Measurements from ENCODE around the gene ZMYND8. TPM values are rescaled to one million over a fixed set of nuclear protein-coding genes. Genes with fewer than 3 reads are reported as not detected.
"Not testable (repeated sequence)": the region's sequence is repeated elsewhere in the genome, so short reads cannot be mapped to it uniquely, and the experiment has no call there.

Gene ZMYND8
- polyA plus RNA-seq, 5 donors: 32.3 to 50.4 (median 43.4) TPM

DNA sequence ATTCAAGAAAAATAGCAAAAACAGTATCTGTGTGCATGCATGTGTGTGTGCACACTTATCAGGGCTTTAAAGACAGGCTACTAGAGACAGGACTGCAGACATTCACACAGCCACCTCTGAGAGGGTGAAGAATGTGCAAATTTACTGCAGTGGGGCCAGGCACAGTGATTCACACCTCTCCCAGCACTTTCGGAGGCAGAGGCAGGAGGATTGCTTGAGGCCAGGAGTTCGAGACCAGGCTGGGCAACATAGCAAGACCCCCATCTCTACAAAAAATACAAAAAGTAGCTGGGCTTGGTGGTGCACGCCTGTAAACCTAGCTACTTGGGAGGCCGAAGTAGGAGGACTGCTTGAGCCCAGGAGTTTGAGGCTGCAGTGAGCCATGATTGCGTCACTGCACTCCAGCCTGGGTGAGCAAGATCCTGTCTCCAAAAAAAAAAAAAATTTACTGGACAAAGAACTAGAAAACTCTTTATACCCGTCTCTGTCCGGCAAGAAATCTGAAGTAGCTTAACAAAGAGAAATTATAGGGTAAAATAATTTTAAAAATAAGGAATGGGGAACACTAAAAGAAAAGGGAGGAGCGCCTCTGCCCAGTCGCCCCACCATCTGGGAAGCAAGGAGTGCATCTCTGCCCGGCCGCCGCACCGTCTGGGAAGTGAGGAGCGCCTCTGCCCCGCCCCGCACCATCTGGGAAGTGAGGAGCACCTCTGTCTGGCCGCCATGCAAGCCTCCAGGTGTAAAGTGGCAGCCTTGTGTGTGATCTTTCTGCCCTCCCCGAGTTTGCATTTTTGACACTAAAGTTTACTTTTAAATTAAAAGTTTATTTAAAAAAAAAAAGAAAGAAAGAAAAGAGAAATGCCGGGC lies 105.1 kb downstream of the ZMYND8 start:
- DNase-seq: no peak

DNA sequence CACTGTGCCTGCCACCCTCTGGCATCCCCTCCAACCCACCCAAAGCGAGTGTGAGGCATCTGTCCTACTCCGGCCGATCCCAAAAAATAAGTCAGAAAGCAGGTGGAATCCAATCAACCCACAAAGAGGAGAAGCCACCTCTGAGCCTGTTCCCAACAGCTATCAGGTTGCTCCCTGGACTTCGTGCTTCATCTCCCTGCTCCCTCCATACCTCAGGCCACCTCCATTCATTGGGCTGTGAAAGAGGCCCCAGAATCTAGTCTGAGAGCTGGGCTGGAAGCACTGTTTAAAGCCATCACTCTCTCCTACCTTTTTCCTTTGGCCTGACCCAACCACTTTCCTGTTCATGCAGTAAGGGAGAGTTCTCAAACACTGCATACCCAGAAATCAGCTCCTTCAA lies 106.1 kb downstream of the ZMYND8 start:
- no peak for DNase-seq

DNA sequence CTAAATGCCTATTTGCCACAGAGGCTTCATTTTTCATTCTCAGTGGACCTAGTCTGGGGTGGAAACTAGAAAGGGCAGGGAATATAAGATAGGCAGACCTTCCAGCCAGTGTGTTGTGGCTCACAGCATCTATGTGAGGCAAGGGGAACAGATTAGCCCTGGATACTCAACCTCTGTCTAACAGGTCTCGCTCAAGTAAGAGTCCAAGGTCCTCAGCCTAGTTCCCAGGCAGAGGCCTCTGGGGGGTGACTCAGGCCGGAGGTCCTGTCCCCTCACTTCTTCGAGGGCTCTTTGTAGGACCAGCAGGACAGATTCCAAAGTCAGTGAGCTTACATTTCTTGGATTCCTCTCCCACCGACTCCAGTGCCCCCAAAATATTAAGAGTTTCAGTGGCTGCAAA lies 106.6 kb downstream of the ZMYND8 start:
- no peak for DNase-seq

DNA sequence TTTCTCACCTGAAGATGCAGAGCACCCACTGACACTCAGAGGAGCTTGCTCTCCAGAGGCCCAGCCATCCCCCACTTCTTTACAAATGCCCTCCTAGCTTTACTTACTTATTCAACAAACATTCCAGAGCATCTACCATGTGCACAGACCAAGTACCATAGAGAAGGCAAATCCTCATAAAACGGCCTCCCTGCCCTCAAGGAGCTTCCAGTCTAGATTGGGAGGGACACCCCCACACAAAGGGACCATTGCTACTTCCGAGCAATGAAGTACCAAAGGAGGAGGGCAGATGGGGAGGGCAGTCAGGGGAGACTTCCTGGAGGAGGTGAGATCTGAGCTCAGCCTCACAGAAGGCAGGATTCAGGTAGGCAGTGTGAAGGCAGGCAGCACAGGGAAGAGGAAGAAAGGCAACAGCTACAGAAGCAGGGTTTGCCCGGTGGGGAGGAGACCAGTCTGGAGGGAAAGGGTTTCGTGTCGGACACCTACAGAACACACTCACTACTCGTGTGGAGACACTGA lies 108.0 kb downstream of the ZMYND8 start:
- DNase-seq: no peak

DNA sequence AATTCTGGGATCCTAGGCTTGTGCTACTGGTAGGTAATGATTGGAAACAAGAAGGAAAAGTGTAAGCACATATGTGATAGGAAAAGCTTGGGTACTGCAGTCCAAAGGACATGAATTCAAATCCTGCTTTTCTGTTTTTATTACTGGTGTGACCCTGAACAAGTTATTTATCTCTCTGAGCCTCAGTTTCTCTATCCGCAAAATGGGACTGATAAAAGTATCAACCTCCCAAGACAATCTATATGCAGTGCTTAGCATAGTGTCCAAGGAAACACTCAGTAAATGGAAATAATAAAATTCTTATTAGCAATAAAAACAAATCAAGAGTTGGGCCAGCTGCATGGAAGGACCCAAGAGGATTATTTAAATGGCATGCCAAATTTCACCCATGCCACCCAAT lies 108.5 kb downstream of the ZMYND8 start:
- DNase-seq: no peak

DNA sequence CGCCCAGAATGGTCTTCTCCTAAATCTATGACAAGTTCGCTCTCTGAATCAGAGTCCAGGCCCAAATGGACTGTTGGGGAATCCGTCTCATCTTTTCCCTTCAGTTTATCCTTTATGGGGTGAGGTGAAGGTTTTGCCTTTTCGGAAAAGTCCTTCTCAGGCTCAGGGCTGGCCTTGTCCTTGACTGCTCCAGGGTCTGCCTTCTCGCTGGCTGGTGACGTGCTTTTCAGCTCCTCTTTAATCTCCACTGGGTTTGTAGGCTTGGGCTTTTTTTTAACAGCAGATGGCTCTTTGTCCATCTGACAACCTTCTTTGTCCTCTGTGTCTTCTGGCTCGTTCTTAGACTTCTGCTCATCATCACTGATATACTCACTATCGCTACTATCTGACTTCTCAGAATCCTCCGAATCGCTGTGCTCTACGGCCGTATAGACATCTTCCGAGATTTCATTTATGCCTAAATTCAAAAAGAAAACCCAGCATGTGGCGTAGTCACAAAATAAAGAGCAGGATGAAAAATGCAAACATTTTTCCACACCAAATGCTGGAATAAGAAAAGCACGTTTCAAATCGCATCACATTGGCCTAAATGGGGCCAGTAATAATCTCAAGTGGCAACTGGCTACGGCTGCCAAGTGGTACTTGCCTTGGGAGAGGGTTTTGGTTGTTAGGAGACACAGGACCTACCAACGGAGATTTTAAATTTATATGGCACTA lies 110.3 kb downstream of the ZMYND8 start:
- no peak for DNase-seq

DNA sequence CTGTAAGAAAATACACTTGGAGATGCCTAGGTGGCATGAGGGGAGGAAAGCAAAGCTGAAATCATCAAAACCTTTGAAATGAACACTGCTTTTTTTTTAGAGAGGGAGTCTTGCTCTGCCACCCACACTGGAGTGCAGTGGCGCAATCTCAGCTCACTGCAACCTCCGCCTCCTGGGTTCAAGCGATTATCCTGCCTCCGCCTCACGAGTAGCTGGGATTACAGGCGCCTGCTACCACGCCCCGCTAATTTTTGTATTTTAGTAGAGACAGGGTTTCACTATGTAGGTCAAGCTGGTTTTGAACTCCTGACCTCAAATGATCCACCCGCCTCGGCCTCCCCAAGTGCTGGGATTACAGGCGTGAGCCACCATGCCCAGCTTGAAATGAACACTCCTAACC lies 111.3 kb downstream of the ZMYND8 start:
- DNase-seq: not testable (repeated sequence)

DNA sequence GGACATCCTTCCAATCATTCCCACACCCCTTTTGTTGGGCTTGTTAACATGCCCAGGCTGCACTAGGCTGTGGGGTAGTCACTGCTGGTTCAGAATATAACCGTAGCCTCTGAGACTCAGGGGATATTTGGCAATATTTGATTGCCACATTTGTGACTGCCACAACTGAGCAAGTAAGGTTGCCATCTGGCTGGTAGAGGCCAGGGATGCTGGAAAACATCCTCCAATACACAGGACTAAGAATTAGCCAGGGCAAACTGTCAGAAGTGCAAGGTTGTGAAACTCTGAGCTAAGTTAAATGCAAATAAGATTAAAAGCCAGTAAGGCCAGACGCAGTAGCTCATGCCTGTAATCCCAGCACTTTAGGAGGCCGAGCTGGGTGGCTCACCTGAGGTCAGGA lies 112.0 kb downstream of the ZMYND8 start:
- no peak for DNase-seq

DNA sequence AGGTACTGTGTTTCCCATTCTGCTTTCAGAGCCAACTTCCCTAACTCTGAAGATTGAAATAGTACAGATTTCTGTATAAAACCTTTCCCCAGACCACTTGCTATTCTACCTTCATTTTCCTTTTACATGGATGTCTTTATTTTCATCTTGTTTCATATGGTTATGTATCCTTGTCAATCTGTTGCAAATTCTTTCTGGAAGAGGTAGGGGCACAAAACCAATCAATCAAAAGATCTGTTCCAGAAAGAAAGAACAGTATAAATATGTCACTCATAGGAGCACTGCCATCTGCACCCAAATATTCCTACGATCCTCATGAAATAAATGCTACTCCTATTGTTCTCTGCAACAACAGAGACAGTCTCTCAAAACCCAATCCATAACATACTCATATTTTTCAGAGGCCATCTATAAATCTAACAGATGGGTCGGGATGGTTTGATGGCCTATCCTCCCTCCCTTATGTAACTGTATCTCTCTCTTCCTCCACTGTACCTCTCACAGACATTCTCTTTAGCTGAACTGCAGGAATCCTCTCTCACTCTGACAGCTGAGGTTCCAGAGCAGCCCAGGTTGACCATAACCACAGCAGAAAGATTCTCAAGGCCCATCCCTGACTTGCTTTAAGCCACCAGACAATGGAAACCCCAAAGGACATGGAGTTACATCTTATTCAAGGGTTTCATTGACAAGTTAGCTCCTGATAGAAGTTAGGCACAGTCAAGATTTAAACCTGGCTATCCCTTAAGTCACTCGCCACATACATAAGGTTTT lies 112.8 kb downstream of the ZMYND8 start:
- no peak for DNase-seq

DNA sequence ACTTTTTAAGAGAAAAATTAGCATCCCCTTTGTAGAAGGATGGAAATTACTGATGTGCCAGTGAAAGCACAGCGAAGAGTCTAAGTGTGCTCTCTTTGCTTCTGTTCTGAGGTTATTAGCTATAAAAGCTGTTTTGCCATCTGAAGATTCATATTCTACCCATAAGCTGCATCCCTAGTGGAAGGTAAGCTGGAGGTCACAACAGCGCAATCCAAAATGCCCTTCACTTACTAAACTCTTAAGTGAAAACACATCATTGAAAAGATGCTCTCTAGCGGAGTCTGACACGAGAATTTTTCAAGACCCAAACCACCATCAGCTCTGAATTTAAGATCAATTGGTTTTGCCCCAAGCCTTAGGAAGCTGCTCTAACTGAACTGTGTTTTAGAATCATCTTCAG lies 113.5 kb downstream of the ZMYND8 start:
- no peak for DNase-seq

DNA sequence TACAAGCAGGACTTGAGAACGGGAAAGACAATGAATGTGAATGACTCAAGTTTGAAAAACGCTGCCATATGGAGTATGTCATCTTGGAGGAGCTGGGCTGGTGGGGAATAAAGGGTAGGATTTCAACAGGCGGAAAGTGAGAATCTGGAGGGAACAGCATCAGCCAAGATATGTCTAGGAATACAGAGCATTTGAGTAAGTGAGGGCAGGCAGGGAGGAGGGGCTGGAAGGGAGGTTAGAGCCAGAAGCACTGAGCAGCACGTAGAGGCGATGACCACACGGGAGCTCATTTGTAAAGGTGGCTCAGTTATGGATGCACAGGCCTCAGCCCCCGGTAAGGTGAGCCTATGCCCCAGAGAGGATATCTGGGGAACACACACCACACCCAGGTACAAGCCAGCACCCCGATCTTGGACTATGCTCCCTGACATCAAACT lies 115.1 kb downstream of the ZMYND8 start:
- DNase-seq: peak; percentile 70 to 75

DNA sequence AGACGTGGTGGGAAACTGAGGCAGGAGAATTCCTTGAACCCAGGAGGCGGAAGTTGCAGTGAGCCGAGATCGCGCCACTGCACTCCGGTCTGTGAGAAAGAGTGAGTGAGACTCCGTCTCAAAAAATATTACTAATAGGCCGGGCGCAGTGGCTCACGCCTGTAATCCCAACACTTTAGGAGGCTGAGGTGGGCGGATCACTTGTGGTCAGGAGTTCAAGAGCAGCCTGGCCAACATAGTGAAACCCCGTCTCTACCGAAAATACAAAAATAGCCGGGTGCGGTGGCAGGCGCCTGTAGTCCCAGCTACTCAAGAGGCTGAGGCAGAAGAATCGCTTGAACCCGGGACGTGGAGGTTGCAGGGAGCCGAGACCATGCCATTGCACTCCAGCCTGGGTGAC lies 116.4 kb downstream of the ZMYND8 start:
- DNase-seq: not testable (repeated sequence)

DNA sequence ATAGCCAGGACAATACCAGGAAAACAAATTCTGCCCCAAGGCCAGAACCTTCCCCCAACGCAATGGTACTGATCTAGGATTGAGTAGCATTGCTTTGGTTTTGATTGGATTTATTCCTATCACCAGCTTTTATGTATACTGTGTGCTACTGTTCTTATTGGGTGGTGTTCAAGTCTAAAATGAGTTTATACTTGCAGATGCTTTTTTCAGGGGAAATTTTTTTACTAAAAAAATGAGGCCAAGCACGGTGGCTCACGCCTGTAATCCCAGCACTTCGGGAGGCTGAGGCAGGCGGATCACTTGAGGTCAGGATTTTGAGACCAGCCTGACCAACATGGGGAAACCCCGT lies 116.8 kb downstream of the ZMYND8 start:
- DNase-seq: no peak

DNA sequence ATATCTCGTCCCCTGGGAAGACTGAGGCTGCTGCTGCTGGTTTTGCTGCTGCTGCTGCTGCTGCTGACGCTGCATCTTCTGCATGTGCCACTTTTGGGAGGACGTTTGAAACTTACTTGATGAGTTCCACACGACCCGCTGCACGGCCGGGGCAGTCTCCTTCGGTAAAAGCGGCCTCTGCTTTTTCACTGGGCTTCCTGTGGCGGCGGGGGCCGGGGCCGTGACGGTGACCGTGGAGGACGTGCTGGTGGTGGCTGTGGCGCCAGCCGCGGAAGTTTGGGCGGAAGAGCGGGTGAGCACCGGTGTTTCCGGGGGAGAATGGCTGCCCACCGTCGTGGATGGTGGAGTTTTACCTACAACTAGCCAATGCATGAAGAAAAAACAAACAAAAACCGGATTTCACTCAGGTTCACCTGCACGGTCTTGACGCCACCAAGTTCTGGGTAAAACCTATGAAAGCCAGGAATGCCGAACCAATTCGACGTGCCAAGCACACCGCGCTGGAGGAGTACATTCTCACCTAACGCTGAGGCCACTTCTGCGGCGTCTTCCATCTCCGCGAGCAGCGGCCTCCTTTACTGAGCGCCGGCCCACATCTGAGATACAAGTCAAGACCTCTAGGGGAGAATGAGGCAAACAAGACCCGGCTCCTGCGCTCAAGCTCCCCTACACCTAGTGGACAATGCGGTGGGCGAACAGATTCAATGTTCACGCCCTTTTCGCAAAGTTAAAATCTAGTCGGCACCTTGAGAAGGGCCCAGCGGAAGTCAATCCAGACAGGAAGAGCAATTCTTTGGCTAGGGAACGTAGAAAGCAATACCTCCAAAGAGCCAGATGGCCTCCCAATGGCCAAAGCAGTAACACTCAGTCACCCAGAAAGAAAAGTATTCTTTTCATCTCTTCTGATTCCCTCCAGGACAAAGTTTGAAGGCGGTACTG lies 117.5 kb downstream of the ZMYND8 start:
- DNase-seq: no peak

DNA sequence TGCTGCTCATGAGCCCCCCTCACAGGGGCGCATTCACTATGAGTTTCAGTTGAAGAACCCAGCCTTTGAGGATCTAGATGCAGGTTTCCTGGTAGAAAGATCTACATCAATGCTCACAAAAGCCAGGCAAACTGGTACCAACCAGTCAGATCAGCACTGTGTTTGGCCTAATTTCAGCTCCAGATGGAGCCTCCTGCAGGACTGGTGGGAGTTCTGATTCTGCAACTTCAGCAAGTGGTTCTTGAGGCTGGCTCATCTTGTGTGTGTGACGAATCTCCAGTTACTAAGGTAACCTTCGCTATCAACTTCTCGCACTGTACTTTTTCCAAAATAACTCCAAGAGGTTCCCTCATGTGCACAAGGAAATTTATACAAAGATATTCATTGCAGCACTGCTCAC lies 118.8 kb downstream of the ZMYND8 start:
- DNase-seq: no peak

DNA sequence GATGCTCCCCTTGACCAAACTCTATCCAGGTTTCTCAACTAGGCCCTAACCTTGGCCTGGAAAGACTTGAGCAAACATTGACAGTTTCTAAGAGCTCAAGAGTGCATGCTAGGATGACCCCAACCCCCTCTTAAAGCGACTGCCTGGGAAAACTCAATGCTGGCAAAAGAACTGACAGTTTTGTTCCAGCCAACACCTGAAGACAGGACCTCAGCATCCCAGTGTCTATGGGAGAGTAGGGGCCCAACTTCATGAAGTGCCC lies 119.9 kb downstream of the ZMYND8 start:
- DNase-seq: no peak

DNA sequence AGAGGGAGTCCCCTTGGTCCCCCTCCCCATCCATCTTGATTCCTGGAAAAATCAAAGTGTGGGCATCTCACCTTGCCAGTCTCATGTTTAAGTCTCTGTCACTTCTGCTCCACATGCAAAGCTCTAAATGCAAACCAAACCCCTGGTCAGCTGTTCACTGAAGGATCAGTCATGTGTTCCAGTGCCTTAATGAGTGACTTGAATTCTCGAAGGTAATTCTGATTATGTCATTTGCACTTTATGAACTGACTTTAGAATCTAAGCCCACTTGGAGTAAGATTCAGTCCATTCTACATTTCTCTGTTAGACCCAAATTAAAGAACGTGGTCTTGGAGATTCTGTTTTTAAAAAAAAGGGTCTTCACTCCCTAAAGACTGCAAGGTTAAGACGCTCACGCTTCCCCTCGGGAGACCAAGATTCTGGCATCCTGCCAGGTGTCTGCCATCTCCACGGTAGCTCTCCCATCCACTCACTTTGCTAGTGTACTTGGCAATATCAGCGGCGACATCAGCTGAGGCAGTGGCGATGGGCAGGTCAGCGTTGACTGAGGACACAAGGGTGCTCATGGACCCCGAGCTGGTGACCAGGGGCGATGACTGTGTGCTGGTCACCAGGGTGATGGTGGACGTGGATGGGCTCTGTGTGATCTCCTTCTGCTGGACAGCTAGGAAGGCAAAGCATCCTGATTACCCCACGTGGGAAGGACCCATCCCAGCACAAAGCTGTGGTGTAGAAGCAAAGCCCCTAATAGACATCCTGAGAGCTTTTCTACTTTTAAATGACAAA lies 120.5 kb downstream of the ZMYND8 start:
- DNase-seq: no peak

DNA sequence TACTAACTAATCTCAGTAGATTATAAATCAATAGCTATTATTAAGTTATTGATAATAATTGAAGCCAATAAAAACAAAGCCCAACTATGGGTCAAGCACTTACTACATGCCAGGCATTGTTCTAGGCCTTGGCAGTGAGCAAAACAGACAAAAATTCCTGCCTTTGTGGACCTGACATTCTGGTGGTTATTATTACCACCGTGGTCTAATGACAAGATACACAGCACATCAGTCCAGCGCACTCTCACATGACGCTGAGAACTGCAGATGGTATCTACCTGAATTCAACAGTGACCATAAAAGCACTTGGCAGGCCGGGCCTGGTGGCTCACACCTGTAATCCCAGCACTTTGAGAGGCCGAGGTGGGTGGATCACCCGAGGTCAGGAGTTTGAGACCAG lies 121.4 kb downstream of the ZMYND8 start:
- DNase-seq: no peak

DNA sequence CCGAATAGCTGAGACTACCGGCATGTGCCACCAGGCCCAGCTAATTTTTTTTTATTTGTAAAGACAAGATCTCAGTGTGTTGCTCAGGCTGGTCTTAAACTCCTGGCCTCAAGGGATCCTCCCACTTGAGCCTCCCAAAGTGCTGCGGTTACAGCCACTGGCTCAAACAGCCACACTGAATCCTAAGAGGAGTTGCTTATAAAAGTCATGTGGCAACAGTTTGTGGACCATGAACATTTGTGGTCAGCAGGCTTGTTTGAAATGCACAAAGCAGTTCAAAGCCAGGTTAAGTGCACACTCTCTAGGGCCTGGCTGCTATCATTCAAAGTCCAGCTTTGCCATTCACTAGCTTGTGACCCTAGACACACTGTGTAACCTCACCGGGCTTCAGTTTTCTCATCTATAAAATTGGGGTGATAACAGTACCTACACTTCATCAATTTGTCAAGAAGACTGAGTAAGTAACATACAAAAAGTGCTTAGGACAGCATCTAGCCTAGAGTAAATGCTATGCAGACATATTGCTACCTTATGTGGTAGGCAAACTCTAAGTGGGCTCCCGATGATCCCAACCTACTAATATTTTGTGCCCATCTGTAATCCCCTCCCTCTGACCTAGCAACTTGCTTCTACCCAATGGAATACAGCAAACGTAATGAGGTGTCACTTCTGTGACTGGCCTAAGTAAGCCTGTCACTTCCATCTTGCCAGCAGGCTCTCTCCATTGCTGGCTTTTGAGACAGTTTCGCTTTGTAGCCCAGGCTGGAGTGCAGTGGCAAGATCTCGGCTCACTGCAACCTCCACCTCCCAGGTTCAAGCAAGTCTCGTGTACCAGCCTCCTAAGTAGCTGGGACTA lies 122.9 kb downstream of the ZMYND8 start:
- DNase-seq: no peak

DNA sequence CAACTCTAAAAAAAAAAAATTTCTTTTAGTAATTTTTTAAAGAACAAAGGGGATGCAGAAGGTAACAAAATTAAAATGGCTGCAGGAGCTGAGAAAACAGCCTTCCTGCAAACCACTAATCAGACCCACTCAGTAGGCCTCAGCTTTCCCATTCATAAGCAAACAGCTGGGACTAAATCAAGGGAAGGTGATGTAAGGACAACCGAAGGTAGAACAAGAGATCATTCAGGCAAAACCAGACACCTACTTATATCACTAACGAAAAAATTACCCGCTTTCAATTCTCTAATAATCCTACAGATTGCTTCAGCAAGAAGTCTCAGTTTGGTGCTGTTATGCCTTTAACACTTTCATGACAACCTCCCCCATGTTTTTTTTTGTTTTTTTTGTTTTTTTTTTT lies 124.0 kb downstream of the ZMYND8 start:
- no peak for DNase-seq
